A549 (cell line): ENCODE measurements around the gene CLHC1. TPM values are rescaled to one million over a fixed set of nuclear protein-coding genes. Genes with fewer than 3 reads are reported as not detected.
A peak's percentile ranks its signal among the peaks of the same experiment; 100 is the strongest.
"Not testable (repeated sequence)": the region's sequence is repeated elsewhere in the genome, so short reads cannot be mapped to it uniquely, and the experiment has no call there.

Source experiments
- ATAC-seq, 2 experiments: fragments of 200-7000 bp in 1 of 2; fragments of >200 bp in 1 of 2; cut with Nextera tagmentation in 1 of 2; cut with Tn5 transposase in 1 of 2; 3 replicates each; pipeline versions ENCODE4 v1.8.0 to v1.9.1; 2018 to 2020; ENCODE audit warnings: mild to moderate bottlenecking in 1 of 2, moderate library complexity in 1 of 2
- CTCF ChIA-PET: fragments of 300-600 bp; sonication (Branson Sonifier 250); formaldehyde crosslinking; extraction: SDS; loops from one replicate; lab custom pipeline; 2021; ENCODE audit warnings: antibody characterized with exemption, inconsistent platforms; lab: Yijun Ruan, JAX
- POLR2A ChIA-PET: fragments of 350-600 bp; formaldehyde crosslinking; extraction: SDS; loops from one replicate; lab custom pipeline; 2021; ENCODE audit warnings: antibody characterized with exemption, inconsistent platforms; lab: Yijun Ruan, JAX
- DNase-seq, 2 experiments: peaks; one replicate each; pipeline versions ENCODE4 v3.0.0 to v3.0.0-alpha.2; 2011 to 2016; ENCODE audit warnings: low read depth in 1 of 2, low spot score in 1 of 2
- FAIRE-seq: peaks from 2 replicates; lab custom pipeline; 2011; peaks lifted over from hg19 to GRCh38; lab: Jason Lieb, UNC
- H3K27ac ChIP-seq, 2 experiments: fragments of >200 bp; sonication (Bioruptor Twin); formaldehyde crosslinking; 3 replicates each; pipeline ENCODE4 v1.5.1; 2016 to 2017
- H3K4me1 ChIP-seq: fragments of >200 bp; sonication (Bioruptor Twin); formaldehyde crosslinking; 3 replicates; pipeline ENCODE4 v1.6.1; 2016
- H3K4me2 ChIP-seq: fragments of >200 bp; sonication (Bioruptor Twin); formaldehyde crosslinking; 3 replicates; pipeline ENCODE4 v1.6.1; 2016
- H3K4me3 ChIP-seq: fragments of >200 bp; sonication (Bioruptor Twin); formaldehyde crosslinking; 3 replicates; pipeline ENCODE4 v1.5.1; 2016
- H3K9me3 ChIP-seq: fragments of >200 bp; sonication (Bioruptor Twin); formaldehyde crosslinking; 3 replicates; pipeline ENCODE4 v1.6.1; 2016
- BCL3 ChIP-seq: fragments of >200 bp; sonication (Bioruptor Twin); formaldehyde crosslinking; IDR thresholded peaks from 3 replicates; pipeline ENCODE4 v1.6.1; 2016
- BHLHE40 ChIP-seq: IDR thresholded peaks from 2 replicates; pipeline ENCODE4 v1.6.1; 2012; ENCODE audit warnings: low read depth, low read length, inconsistent platforms
- CBX8 ChIP-seq: fragments of 200-600 bp; sonication (generic); IDR thresholded peaks from 2 replicates; pipeline ENCODE4 v1.6.1; 2016
- CEBPB ChIP-seq, 2 experiments: fragments of >200 bp in 1 of 2; sonication (Bioruptor Twin) in 1 of 2; formaldehyde crosslinking in 1 of 2; IDR thresholded peaks; 2 replicates each; pipeline ENCODE4 v1.6.1; 2012 to 2016
- FOSB ChIP-seq: fragments of 250-450 bp; sonication (Bioruptor Pico); IDR thresholded peaks from 2 replicates; pipeline ENCODE4 v1.5.0; 2020; ENCODE audit warnings: mild to moderate bottlenecking, moderate library complexity
- GATA3 ChIP-seq: IDR thresholded peaks from 2 replicates; pipeline ENCODE4 v1.6.1; 2012; ENCODE audit warnings: borderline replicate concordance
- HDAC2 ChIP-seq: fragments of 200-600 bp; sonication (generic); IDR thresholded peaks from 2 replicates; pipeline ENCODE4 v1.6.1; 2016
- JUNB ChIP-seq: fragments of >200 bp; sonication (Bioruptor Twin); formaldehyde crosslinking; IDR thresholded peaks from 2 replicates; pipeline ENCODE4 v1.6.1; 2016
- KDM1A ChIP-seq: fragments of 200-600 bp; sonication (generic); IDR thresholded peaks from 2 replicates; pipeline ENCODE4 v1.6.1; 2016; ENCODE audit warnings: low read depth, mild to moderate bottlenecking
- MAFK ChIP-seq: fragments of 450-650 bp; IDR thresholded peaks from 2 replicates; pipeline ENCODE4 v1.6.1; 2014; ENCODE audit not compliant: partially characterized antibody
- POLR2A ChIP-seq: IDR thresholded peaks from 2 replicates; pipeline ENCODE4 v1.6.1; 2012; ENCODE audit warnings: mild to moderate bottlenecking, low read length
- RARB ChIP-seq: fragments of 250-450 bp; sonication (Bioruptor Pico); IDR thresholded peaks from 2 replicates; pipeline ENCODE4 v1.8.0; 2021; ENCODE audit warnings: mild to moderate bottlenecking, moderate library complexity
- SMC3 ChIP-seq: fragments of >200 bp; sonication (Bioruptor Twin); formaldehyde crosslinking; IDR thresholded peaks from 3 replicates; pipeline ENCODE4 v1.6.1; 2018; ENCODE audit warnings: inconsistent platforms
- TFCP2L1 ChIP-seq: fragments of 250-450 bp; sonication (Bioruptor Pico); IDR thresholded peaks from 2 replicates; pipeline ENCODE4 v1.5.0; 2021; ENCODE audit warnings: mild to moderate bottlenecking
- TP53 ChIP-seq: fragments of 250-450 bp; sonication (Bioruptor Pico); IDR thresholded peaks from 2 replicates; pipeline ENCODE4 v1.5.0; 2021; ENCODE audit warnings: mild to moderate bottlenecking, moderate library complexity
- ZC3H11A ChIP-seq: fragments of 450-650 bp; IDR thresholded peaks from 2 replicates; pipeline ENCODE4 v1.6.1; 2014; ENCODE audit warnings: antibody characterized with exemption, mild to moderate bottlenecking
- ZSCAN20 ChIP-seq: fragments of 250-450 bp; sonication (Bioruptor Pico); IDR thresholded peaks from 2 replicates; pipeline ENCODE4 v1.8.0; 2022; ENCODE audit warnings: mild to moderate bottlenecking, moderate library complexity
- WGBS: methylation state at CpG from one replicate; pipeline ENCODE4 v1.1.6; 2017; ENCODE audit errors: missing lambda C conversion rate; 5-methylcytosine and 5-hydroxymethylcytosine counted together
- polyA plus RNA-seq, 4 experiments: library from polyadenylated mRNA; depleted of rRNA in 3 of 4; stranded (reverse); fragments of >200 nt; fragmentation: RNase III in 1 of 4; extraction: RNeasy Plus Mini Kit Qiagen cat#74134 plus additional on column Dnase treatment in 1 of 4; gene quantifications; 2 replicates in 3 of 4; 3 replicates in 1 of 4; pipeline ENCODE4 v1.2.3, GENCODE V29; 2011 to 2017
- TF ChIP-seq, protein P1 (sequence below): fragments of 450-650 bp; IDR thresholded peaks from 2 replicates; pipeline ENCODE4 v1.6.1; 2014; ENCODE audit warnings: antibody characterized with exemption
- TF ChIP-seq, protein P2 (sequence below): fragments of 200-600 bp; sonication (generic); IDR thresholded peaks from 2 replicates; pipeline ENCODE4 v1.6.1; 2016; ENCODE audit warnings: antibody characterized with exemption, mild to moderate bottlenecking, moderate library complexity

The CLHC1 gene
- polyA plus RNA-seq, 2 of the 4 experiments (the other 2 are of a cell fraction), result 3.2 to 8.5 TPM

DNA sequence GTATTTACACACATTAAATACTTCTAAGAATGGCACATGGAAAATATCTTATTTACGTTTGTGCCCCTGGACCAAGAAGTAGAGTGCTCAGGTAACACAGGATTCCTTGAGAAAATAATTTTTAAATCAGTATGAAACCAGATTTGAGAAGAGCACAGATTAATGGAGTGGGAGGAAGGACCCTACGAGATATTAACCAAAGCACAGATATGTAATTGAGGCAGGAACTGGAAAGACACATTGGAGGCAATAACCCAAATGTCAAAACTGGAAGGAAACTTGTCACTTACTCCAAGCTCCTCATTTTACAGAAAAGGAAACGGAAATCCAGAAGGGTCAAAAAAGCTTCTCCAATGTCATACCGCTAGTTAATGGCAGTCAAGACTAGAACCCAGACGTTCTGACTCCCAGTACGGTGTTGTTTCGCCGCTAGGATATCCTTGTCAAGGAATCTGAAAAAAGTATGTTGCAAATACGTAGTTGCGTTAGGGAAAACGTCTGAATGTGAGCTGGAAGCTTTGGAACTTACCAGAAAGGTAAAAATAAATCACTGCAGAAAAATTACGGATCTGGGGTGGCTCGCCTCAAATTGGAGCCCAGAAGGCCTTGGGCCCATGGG lies 36.3 kb upstream of the CLHC1 start:
- ATAC-seq (peak; percentile 26 to 35; a peak in 3 of 6 replicates), DNase-seq (no peak), FAIRE-seq (no peak)
- Histone ChIP-seq H3K27ac (peak overlapping the region; percentile 85 to 88), H3K4me1 (peaks cover 10% of the 10 kb centered on the region; the same call in 2 of the 3 replicates), H3K4me2 (peak overlapping the region; percentile 86), H3K4me3 (peak overlapping the region; percentile 82), H3K9me3 (no peaks in the 10 kb centered on the region)
- WGBS, result 6% methylated on average over 13 of the region's 13 CpGs
- TF ChIP-seq, protein P1, sequence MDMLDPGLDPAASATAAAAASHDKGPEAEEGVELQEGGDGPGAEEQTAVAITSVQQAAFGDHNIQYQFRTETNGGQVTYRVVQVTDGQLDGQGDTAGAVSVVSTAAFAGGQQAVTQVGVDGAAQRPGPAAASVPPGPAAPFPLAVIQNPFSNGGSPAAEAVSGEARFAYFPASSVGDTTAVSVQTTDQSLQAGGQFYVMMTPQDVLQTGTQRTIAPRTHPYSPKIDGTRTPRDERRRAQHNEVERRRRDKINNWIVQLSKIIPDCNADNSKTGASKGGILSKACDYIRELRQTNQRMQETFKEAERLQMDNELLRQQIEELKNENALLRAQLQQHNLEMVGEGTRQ, result no peak
- no peak for TF ChIP-seq CBX8
- no peak for TF ChIP-seq ZSCAN20
- no peak for TF ChIP-seq TFCP2L1
- no peak for TF ChIP-seq POLR2A
- TF ChIP-seq ZC3H11A, result no peak
- no peak for TF ChIP-seq HDAC2
- TF ChIP-seq BCL3, result no peak
- TF ChIP-seq KDM1A, result no peak
- ChIA-PET POLR2A (interaction anchor here (0.5 to 0.8 kb wide), 2 partner anchors 12 to 36 kb away, joined by 3 to 5 read pairs; partner anchors contain the start of genes CLHC1 and RPS27A), CTCF (interaction anchor here (1.2 kb wide), 1 partner anchor 220 kb away, joined by 3 read pairs; no protein-coding TSS in a partner anchor)

DNA sequence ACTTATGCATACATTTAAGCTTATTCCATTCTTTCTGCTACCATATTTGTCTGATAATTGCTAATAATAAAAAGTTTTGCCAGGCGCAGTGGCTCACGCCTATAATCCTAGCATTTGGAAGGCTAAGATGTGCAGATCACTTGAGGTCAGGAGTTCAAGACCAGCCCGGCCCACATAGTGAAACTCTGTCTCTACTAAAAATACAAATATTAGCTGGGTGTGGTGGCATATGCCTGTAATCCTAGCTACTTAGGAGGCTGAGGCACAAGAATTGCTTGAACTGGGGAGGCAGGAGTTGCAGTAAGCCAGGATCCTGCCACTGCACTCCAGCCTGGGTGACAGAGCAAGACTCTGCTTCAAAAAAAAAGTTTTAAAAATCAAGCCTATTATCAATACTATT lies 27.5 kb upstream of the CLHC1 start:
- 85% methylated on average over 3 of the region's 3 CpGs for WGBS
- H3K27ac ChIP-seq, H3K4me2 ChIP-seq, H3K4me3 ChIP-seq, FAIRE-seq, H3K9me3 ChIP-seq, DNase-seq, POLR2A ChIA-PET, ATAC-seq, H3K4me1 ChIP-seq: not testable (repeated sequence)
- CTCF ChIA-PET, result interaction anchor here (0.6 to 1.9 kb wide), 4 partner anchors 10 to 156 kb away, joined by 4 to 8 read pairs (median 4); no protein-coding TSS in a partner anchor

GRCh38 chr2:55252832-55253231 lies 20.7 kb upstream of the CLHC1 start:
- ATAC-seq (no peak), DNase-seq (no peak)
- CTCF ChIA-PET, result interaction anchor here (0.6 kb wide), 1 partner anchor 9 kb away, joined by 3 read pairs; no protein-coding TSS in a partner anchor
- TF ChIP-seq BHLHE40 (no peak), BCL3 (no peak), GATA3 (no peak), TP53 (no peak), JUNB (no peak), MAFK (no peak), SMC3 (no peak), HDAC2 (no peak), RARB (CRISPR knock-in tag) (no peak), FOSB (CRISPR knock-in tag) (no peak), CEBPB (IDR thresholded peaks at IDR 0.05) (no peak)
- TF ChIP-seq, protein P2, sequence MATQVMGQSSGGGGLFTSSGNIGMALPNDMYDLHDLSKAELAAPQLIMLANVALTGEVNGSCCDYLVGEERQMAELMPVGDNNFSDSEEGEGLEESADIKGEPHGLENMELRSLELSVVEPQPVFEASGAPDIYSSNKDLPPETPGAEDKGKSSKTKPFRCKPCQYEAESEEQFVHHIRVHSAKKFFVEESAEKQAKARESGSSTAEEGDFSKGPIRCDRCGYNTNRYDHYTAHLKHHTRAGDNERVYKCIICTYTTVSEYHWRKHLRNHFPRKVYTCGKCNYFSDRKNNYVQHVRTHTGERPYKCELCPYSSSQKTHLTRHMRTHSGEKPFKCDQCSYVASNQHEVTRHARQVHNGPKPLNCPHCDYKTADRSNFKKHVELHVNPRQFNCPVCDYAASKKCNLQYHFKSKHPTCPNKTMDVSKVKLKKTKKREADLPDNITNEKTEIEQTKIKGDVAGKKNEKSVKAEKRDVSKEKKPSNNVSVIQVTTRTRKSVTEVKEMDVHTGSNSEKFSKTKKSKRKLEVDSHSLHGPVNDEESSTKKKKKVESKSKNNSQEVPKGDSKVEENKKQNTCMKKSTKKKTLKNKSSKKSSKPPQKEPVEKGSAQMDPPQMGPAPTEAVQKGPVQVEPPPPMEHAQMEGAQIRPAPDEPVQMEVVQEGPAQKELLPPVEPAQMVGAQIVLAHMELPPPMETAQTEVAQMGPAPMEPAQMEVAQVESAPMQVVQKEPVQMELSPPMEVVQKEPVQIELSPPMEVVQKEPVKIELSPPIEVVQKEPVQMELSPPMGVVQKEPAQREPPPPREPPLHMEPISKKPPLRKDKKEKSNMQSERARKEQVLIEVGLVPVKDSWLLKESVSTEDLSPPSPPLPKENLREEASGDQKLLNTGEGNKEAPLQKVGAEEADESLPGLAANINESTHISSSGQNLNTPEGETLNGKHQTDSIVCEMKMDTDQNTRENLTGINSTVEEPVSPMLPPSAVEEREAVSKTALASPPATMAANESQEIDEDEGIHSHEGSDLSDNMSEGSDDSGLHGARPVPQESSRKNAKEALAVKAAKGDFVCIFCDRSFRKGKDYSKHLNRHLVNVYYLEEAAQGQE, result no peak
- TF ChIP-seq, all 56 proteins: peak for 0
- Histone ChIP-seq H3K27ac (no peak overlapping the region), H3K4me1 (no peaks in the 10 kb centered on the region), H3K9me3 (no peaks in the 10 kb centered on the region), H3K4me3 (no peak overlapping the region), H3K4me2 (no peak overlapping the region)
- FAIRE-seq, result peak; percentile 7
- POLR2A ChIA-PET, result no interaction called here
- WGBS, result 89% methylated on average over 3 of the region's 3 CpGs
